Heart right ventricle (tissue), 16 donors: ENCODE data around the gene RPS6KA2. TPM values are rescaled to one million over a fixed set of nuclear protein-coding genes. Genes with fewer than 3 reads are reported as not detected.

Source experiments
- ATAC-seq, 8 donors: fragments of 200-7000 bp; cut with Tn5 transposase; one replicate each; pipeline ENCODE4 v1.9.1; 2020; ENCODE audit warnings: mild to moderate bottlenecking in 8 of 8, moderate library complexity in 8 of 8, moderate number of reproducible peaks in 1 of 8
- DNase-seq, 2 donors: peaks; one replicate each; pipeline ENCODE4 v3.0.0-alpha.2; 2020
- H3K27ac ChIP-seq, 10 donors: fragments of 200-600 bp; sonication (generic) in 2 of 10; one replicate each; pipeline versions ENCODE4 v1.5.0 to v1.8.0; 2020 to 2022; ENCODE audit warnings: mild to moderate bottlenecking in 3 of 10
- H3K27me3 ChIP-seq, 7 donors: fragments of 200-600 bp; one replicate each; pipeline ENCODE4 v1.8.0; 2021 to 2022; ENCODE audit warnings: mild to moderate bottlenecking in 2 of 7
- H3K36me3 ChIP-seq, 9 donors: fragments of 200-600 bp; sonication (generic) in 1 of 9; one replicate each; pipeline versions ENCODE4 v1.5.0 to v1.8.0; 2020 to 2022; ENCODE audit warnings: mild to moderate bottlenecking in 2 of 9
- H3K4me1 ChIP-seq, 9 donors: fragments of 200-600 bp; sonication (generic) in 1 of 9; one replicate each; pipeline versions ENCODE4 v1.5.0 to v1.8.0; 2020 to 2022; ENCODE audit warnings: mild to moderate bottlenecking in 4 of 9
- H3K4me3 ChIP-seq, 10 donors: fragments of 200-600 bp; sonication (generic) in 2 of 10; one replicate each; pipeline versions ENCODE4 v1.5.0 to v1.8.0; 2020 to 2022; ENCODE audit warnings: mild to moderate bottlenecking in 7 of 10, moderate library complexity in 2 of 10
- H3K9me3 ChIP-seq, 11 donors: fragments of 200-600 bp in 10 of 11; sonication (generic) in 2 of 11; one replicate each; pipeline versions ENCODE4 v1.5.0 to v1.8.0; 2013 to 2022; ENCODE audit warnings: mild to moderate bottlenecking in 2 of 11, control low read depth in 1 of 11, moderate library complexity in 1 of 11
- CTCF ChIP-seq, 9 donors: fragments of 200-600 bp; sonication (generic) in 2 of 9; IDR thresholded peaks; one replicate each; pipeline versions ENCODE4 v1.5.0 to v1.8.0; 2021 to 2022; ENCODE audit warnings: antibody characterized with exemption in 9 of 9, mild to moderate bottlenecking in 5 of 9, moderate library complexity in 1 of 9
- WGBS, 2 donors: extraction: QIAGEN DNeasy Blood & Tissue Kit; methylation state at CpG; one replicate each; pipeline ENCODE4 v1.1.7; 2013; ENCODE audit warnings: inconsistent platforms in 1 of 2; 5-methylcytosine and 5-hydroxymethylcytosine counted together
- intact Hi-C, 10 donors: fragments of 100-400 bp; cut with DNase I; formaldehyde crosslinking; loops; one replicate each; pipeline versions ENCODE4 v1.11.1 to v1.14.2; 2022
- microRNA-seq, 2 donors: library from miRNA; unstranded; fragments of <30 nt; microRNA quantifications; one replicate each; pipeline ENCODE4 v1.2.0, GENCODE V29; 2021
- polyA plus RNA-seq, 2 donors: library from polyadenylated mRNA; stranded (reverse); fragments of 200-250 nt; gene quantifications; one replicate each; pipeline ENCODE4 v1.2.3, GENCODE V29; 2013
- total RNA-seq, 10 donors: library from RNA; stranded (reverse); fragmentation: NEBNext Ultra II Directional in 3 of 10; extraction: Animal tissue kit (Norgen Biotek cat#: 25700) in 3 of 10; gene quantifications; one replicate each; pipeline versions ENCODE4 v1.2.1 to v1.2.4, GENCODE V29; 2021 to 2023
- donor health status: Arrhythmogenic right ventricular cardiomyopathy.
- donor health status: ischemic (EF 13 %, LVEDD 7.1; RV severe dilation, severe dysfunction).
- donor health status: healthy with polysubstance abuse.
- donor health status: DM: no; HTN: yes; CAD: no.
- donor health status: DM: no; HTN: no; CAD: no.
- donor health status: ischemic (EF 25% LVEDD 6.9; RV normal size, moderate dysfunction).
- donor health status: ischemic (EF 25% LVEDD 5.7; RV mildly dilated, moderate dysfunction).
- donor health status: healthy.
- donor health status: DM: yes; HTN: yes; CAD: no.
- donor health status: Ischemic cardiomyopathy.
- donor health status: ischemic (EF 35%, LVEDD 5.7; RV mildly dilated, moderate dysfunction).
- donor health status: nonischemic (EF 11% LVEDD 7.7; RV severe dilation, severe dysfunction).
- donor health status: DM: yes; HTN: yes; CAD: no.
- donor health status: PGD.
- donor health status: ischemic (EF 29% LVEDD 5.4; RV normal size, mild dysfunction).
- donor health status: nonischemic (EF 23%, LVEDD 6.1; RV moderate dilation, normal function).

The RPS6KA2 gene
- total and polyA plus RNA-seq, 12 donors = 20.3 to 91.4 (median 73.7) TPM

- intact Hi-C loops = no loop called here
- no peak for DNase-seq
- H3K4me3 ChIP-seq = no peak overlapping the region
- 60 to 75% methylated on average over 8 of the region's 8 CpGs for WGBS, 2 donors
- peaks cover 0 to 3% (median 0%) of the 10 kb centered on the region in 7 donors for H3K27me3 ChIP-seq
- H3K27ac ChIP-seq = peak overlapping the region in 6 of 10 donors; percentile 37 to 88 (median 61)
- no peak for TF ChIP-seq CTCF (IDR thresholded peaks at IDR 0.05)
- peak in 5 of 8 donors; percentile 28 to 40 (median 35) for ATAC-seq
- peaks cover 2 to 55% (median 33%) of the 10 kb centered on the region in 9 donors for H3K4me1 ChIP-seq
- H3K9me3 ChIP-seq = no peaks in the 10 kb centered on the region
- peaks cover 0 to 31% (median 0%) of the 10 kb centered on the region in 9 donors for H3K36me3 ChIP-seq
Observed at GRCh38 chr6:166360243-166361076, 266.6 kb downstream of the RPS6KA2 start.

Small RNA genes lying within 50 kb of the gene (microRNA-seq; reads per million reads assigned to microRNA genes)
- gene MIR1913 = 0.51 to 0.60 reads per million in 2 donors

Other genes with a start within 250 kb of the RPS6KA2 start
- gene MPC1, start 244.3 kb downstream of the RPS6KA2 start, total RNA-seq = 100 to 1,000 TPM; 276 to 736 (median 588) TPM
- gene MPC1, start 244.3 kb downstream of the RPS6KA2 start, polyA plus RNA-seq = 100 to 1,000 TPM; 358 to 359 TPM
- gene RAMACL, start 40.6 kb downstream of the RPS6KA2 start, total RNA-seq = 1 to 10 TPM in 4 of 10 donors, under 1 TPM in 6; 0.25 to 2.4 (median 0.74) TPM
- gene RAMACL, start 40.6 kb downstream of the RPS6KA2 start, polyA plus RNA-seq = under 1 TPM; 0.20 to 0.29 TPM